Measurements from ENCODE around the gene CD8A.

DNA sequence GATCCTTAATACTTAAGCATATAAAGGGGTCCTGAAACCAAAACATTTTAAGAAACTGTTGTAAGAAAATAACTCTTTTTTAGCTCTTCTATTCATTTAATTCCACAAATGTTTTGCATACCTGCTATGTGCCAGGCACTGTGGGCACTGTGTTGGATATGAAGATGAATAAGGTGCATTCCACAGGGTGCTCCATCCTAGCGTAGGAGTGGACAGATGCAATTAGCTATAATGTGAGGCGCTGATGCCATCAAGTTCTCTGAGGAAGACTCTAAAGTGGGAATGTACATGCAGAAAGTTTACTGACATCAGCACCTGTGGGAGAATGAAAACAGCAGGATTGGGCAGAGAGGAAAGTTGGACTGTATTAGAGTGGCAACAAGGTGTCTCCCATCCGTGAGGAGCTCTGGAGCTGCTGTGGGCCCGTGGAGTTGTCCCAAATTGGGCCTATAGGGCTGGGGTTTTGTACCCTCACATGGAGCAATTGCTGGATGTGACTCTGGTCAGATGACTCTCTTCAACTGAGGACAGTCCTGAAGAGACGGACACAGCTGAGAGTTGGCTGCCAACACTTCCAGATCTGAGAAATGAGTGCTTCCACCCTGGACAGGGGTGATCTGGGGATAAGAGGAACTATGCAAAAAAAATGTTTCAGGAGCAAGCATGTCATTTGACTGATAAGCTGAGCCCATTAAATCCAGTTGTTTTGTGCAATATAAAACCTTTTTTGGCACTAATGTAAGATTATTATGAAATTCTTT, 22.3 kb downstream of the CD8A start:
- TF ChIP-seq EZH2 (IDR thresholded peaks at IDR 0.05; ENCODE audit: low read length, missing control alignments): no peak
- no peak for TF ChIP-seq CTCF (conservative IDR thresholded peaks at IDR 0.05 in 1 of 2, IDR thresholded peaks at IDR 0.05 in 1 of 2; ENCODE audit: low read depth in 1 of 2, low read length in 2 of 2)
